Measurements from ENCODE around the gene SULT1C2.
"Not testable (repeated sequence)": the region's sequence is repeated elsewhere in the genome, so short reads cannot be mapped to it uniquely, and the experiment has no call there.

Gene SULT1C2

DNA sequence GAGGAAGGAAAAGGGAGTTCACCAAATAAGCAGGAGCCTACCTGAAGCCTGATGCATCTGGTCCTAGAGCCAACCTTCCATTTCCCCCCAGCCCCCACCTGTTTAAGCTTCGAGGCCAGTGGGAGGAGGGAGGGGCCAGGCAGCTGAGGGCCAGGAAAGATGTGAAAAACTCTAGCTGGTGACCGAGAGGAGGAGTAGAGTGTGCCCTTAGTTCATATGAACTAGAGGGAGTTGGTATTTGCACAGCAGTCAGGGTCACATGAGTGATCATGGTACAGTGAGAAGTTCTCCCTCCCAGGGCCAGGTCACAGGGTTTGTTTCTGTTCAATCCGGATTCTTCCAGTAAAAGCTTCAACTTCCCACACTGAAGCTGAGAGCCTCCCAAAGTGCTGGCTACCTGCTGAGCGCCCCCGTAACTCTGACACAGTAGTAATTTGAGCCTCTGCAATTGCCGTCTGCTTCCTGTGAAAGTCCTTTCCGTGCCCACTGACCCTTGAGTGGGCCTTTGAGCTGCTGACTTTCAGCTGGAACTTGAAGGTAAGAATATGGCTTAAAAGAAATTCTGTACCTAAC is at the start of gene SULT1C2:
Gene SULT1C2 (plus strand): TSS at position 362 of the 573 bp plus-strand sequence. CDS start 4,773 bp downstream, outside the sequence.
- DNase-seq (ENCODE audit: low read depth): no peak

DNA sequence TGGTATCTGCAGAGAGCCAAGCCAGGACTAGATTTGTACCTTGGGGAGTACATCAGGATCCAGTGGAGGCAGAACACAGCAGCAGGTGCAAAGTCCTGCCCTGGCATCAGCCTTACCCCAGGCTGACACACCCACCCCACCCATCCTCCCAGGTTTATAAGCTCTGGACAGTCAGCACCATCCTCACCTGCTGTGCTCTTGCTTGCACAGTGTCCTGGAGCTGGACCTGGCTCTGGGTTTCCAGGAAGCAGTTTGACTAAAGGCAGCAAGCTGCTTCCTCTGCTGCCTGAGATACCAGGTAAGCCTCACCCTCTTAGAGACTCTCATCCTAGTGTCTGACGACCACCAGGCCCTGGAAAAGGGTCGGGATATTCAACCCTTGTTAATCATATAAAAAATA is 48.9 kb upstream of the SULT1C2 start, which contains the start of gene SULT1C3:
Gene SULT1C3 (plus strand): TSS at position 183 of the 400 bp plus-strand sequence. CDS start 7,227 bp downstream, outside the sequence.
- no peak for DNase-seq (ENCODE audit: low read depth)

DNA sequence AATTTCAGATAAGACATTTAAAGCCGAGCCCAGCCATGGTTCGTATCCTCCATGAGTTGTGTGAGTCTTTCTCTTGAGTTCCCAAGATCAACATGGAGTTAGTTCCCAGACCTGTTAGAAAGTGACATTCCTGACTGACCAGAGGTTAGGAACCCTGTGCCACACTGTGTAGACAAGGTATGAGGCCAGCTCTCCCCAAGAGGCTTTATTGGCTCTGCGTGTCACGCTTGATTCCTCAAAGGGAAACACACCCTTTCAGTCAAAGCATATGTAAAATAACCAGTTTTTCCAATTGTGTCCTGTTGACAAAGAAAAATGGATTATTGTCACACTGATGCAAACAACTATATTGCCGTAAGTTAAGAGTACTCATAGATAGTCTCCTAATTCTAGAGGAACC is 47.7 kb upstream of the SULT1C2 start:
- DNase-seq (ENCODE audit: low read depth): no peak

DNA sequence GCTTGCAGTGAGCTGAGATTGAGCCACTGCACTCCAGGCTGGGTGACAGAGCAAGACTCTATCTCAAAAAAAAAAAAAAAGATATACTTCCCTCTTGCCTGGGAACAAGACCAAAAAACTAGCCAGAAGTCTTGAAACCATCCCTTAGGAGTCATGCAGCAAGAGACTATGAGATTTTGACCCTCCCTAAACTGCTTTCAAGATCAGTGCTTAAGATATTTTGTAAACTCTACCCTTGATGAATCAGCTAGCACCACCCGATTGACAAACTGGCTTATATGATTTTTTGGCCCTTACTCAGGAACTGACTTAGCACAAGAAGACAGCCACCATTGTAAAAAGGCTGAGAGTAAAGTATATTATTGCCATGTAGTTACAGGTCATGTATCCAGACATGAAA is 45.1 kb upstream of the SULT1C2 start:
- DNase-seq (ENCODE audit: low read depth): no peak

DNA sequence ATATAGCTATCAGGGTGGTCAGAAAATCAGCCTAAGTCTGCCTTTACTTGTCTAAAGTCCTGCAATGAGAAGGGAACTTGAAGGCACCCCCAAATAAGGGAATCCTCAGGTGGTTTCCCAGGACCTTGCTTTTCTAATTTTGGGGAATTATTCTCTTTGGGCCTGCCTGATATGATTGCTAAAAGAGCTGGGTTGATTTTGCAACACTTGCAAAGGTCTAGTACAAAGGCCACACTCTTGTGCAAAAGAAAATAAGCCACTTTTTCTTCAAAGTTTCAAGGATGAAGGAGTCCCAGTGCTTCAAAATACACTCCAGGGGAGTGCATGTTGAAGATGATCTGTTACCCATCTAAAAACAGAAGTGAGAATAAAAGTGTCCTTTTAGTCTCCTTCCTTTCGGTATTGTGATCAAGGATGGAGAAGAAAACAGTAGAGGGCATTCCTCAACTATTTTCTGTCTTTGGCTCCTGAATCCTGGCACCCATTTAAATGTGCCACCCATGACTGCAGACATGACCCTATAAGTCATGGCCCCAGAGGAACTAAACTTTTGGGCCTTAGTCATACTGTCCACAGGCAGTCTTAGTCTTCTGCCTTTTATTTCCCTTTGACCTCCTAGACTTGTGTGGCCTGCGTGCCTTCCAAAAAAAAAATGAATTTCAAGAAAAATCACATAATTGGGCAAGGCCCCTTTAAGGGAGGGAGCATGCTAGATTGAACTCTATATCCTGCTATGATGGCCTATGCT is 43.9 kb upstream of the SULT1C2 start:
- DNase-seq (ENCODE audit: low read depth): no peak

DNA sequence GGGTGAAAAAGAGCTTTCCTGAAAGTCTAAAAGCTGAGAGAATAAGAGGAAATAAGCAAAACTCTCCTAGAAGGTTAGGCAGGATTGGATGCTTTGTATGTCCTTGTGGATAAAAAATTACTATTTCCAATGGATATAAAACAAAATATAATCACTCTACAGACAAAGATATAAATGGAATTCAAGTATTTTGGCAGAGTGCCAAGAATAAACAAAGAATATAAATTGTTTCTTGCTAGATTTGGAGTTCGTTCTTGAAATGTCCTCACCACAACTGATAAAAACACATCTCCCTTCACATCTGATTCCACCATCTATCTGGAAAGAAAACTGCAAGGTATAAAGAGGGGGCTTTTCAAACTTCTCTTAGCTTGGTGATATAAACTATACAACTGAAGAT is 35.6 kb upstream of the SULT1C2 start:
- no peak for DNase-seq (ENCODE audit: low read depth)

DNA sequence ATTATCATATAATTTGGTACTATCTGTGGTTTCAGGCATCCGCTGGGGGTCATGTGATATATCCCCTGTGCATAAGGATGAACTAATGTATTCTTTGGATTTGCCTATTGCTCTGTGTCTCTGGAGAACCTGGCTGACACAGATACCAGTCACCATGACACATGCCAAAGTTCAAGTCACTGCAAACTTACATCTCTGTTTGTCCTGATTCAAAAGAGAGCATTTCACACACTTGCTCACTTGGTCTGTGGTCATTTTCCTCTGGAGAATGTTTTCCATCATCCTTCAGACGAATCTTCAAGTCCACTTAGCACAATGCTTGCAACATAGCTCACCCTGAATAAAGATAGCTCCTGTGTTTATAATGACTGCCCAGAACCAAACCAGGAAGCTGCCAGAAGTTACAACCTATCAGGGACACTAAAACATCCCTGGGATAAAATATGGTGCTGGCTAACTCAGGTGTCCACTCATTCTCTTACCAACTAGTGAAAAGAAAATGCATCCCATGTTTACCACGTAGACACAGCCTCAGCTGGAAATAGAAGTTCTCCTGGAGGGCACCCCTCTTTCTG is 30.9 kb upstream of the SULT1C2 start:
- DNase-seq (ENCODE audit: low read depth): no peak

DNA sequence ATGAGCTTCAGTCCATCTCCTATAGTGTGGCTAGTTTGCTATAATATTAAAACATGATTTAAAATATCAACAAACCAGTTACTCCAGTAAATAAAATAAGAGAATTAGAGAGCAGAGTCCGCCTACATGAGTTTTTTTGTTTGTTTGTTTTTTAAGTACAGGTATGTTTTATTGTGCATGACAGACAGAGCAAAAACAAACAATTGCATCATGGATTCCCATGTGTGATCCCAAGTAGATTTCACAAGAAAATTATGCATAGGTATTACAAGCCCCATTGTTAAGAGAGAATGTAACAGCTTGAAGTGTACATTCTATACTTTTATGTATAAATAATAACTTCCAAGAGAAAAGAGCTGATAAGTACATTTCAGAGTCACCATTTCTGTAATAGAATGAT is 27.9 kb upstream of the SULT1C2 start:
- no peak for DNase-seq (ENCODE audit: low read depth)

DNA sequence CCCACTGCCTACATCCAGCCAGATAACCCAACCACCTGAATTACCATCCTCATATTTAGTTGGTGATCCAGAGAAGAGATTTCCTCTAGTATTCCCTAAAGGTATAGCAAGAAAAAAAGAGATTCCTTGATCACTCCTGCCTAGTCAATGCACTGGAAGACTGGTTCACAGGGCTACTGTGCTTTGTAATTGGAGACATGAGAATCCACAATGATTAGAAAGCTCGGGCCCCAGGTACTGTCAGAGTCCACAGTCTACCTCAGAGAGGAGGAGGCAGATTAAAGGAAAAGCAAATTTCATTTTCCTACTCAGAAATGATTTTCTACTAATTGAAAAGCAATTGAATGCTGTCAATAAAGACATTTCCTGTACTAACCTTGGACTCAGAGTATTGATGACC is 26.7 kb upstream of the SULT1C2 start:
- no peak for DNase-seq (ENCODE audit: low read depth)

DNA sequence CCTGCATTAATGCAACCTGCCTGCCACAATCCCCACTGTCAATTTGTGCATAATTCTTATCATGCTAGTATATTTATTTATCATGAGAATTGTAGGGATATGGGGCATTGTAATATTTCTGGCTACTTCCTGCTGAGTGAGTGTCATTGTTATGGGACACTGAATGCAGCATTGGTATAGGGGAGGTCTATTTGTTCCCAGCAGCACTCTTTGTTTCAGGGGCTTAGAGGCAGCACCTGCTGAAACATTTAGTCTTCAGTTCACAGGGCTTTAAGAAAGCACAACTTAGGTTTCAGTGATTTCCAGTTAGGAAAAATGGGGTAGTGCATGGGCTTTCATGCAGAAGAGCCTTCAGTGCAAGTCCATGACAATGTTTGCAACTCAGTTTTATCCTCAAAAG is 25.3 kb upstream of the SULT1C2 start:
- DNase-seq (ENCODE audit: low read depth): no peak

DNA sequence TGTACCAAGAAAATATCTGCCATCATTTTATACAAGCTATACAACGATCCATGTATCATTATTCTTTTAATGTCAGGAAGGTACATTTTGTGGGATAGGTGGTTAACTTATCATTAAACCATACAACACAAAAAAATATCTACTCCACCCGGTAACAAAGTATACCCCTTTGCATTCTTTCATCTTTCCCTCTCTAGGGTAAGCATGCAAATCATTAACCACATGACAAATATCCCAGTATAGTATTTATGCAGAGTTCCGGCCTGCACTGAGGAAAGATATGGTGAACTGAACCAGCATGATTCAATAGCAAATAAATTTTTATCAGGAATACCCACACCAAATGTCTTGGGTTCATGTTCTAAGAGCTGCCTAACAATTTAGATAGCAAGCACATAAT is 22.5 kb upstream of the SULT1C2 start:
- DNase-seq (ENCODE audit: low read depth): no peak

DNA sequence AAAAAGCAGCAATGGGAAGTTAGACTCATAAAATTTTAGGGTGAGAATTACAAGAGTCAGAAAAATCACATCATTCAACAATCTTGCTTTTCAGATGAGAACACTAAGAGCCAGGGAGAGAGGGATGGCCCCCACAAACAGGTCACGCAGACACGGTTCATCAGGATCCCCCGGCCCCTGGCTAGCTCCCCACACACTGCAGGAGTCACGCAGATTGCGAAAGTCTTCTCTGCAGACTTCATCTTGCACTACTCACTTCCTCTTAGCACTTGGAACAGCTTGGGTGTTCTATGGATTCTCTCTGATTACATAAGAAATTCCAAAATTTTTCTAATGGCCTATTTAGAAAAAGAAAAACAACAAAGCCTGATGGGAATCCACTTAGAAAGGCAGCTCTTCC is 21.6 kb upstream of the SULT1C2 start:
- DNase-seq (ENCODE audit: low read depth): no peak

DNA sequence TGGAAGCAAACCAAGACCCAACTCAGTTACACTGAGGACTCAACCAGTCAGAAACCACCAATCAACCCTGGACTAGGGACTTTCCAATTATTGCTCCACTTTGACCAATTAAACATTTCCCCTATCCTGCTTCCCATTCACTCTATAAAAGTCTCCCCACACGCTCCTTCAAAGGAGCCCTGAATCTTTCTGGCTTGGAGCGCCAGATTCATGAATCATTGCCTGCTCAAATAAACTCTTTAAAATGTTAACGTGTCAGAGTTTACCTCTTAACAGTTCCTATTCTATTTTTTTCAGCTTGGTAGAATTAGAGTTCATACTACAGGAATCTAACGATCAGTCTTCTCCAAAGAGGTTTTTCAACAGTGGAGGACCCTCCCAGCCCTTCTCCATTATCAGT is 20.7 kb upstream of the SULT1C2 start:
- no peak for DNase-seq (ENCODE audit: low read depth)

DNA sequence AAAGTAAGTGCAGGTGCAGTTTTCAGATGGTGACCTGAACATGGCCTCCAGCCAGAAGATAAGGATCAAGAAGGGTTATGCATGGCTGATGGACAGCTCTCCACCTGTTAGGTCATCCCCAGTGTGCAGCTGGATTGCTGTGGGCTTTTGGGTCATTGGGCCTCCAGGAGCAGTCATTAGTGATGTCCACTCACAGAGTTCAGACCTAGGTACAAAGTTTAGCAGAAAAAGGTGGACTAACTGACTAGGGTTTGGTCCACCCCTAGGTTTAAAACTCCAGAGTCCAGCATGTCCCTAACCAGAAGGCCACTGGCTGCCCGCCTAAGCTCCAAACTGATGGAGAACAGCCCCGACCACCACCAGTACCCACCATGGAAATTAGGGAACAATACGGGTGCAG is 18.3 kb upstream of the SULT1C2 start:
- no peak for DNase-seq (ENCODE audit: low read depth)

DNA sequence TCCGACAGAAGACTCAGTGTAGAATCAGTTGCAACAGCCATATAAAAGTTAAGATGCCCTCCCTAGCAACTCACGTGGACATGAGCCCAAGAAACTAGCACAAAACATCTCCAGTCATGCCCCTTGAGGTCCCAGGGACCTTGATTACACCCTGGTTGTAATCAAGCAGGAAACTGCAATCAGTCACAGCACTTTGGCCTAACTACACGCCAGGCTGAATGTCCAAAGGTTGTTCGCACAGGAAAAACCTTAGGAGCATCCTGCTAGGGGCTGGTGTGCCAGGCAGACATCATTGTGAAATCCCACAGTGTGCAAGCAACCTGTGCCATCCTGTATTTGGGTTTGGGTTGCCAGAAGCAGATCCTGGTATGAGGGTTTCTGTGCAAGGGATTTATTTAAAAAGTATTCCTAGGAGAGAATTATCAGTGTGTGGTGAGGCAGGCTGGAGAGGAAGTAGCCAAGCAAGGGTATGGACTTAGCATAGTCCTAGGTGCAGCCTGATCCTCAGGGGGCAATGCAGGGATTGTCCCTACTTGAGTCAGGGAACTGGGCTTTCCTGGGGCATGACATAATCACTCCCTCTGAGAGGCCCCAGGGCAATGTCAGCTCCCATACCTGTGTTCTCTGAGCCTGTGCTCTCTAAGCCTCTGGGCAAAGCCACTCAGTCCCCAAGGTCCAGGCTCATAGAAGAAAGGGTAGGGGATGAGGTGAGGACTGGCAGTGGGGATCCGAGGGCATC is 17.8 kb upstream of the SULT1C2 start:
- DNase-seq (ENCODE audit: low read depth): no peak

DNA sequence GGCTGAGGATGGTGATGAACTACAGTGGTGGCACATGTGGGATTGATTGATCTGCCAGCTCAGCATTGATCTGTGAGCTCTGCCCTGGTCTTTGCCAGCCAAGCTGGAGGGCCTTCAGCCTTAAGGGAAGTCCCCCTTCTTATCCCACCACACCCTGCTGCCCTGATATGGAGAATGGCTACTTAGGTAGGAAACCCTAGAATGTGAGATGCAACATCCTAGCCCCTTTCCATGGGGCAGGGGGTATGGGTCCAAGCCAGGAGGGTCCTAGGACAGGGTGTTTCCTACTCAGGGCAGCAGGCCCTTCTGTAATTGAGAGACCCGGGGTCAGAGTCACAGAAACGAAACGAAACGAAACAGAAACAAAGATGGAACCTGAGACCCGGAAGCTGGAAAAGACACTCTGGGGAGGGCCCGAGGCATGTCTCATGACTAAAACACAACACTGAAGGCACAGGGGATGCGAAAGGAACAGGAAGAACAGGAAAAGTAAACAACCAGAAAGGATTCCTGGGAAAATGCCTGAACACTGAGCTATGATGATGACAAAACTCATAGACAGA is 16.9 kb upstream of the SULT1C2 start:
- no peak for DNase-seq (ENCODE audit: low read depth)

DNA sequence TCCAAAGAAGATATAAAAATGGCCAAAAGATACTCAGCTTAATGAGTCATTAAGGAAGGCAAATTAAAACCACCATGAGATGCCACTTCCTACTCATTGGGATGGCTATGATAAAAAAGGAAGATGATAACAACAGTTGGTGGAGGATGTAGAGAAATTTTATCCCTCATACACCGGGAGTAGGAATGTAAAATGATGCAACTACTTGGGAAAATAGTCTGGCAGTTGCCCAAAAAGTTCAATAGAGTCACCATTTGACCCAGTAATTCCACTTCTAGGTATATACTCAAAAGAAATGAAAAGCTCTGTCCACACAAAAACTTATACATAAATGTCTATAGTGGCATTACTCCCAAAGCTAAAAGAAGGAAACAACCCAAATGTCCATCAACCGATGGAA is 10.1 kb upstream of the SULT1C2 start:
- no peak for DNase-seq (ENCODE audit: low read depth)

DNA sequence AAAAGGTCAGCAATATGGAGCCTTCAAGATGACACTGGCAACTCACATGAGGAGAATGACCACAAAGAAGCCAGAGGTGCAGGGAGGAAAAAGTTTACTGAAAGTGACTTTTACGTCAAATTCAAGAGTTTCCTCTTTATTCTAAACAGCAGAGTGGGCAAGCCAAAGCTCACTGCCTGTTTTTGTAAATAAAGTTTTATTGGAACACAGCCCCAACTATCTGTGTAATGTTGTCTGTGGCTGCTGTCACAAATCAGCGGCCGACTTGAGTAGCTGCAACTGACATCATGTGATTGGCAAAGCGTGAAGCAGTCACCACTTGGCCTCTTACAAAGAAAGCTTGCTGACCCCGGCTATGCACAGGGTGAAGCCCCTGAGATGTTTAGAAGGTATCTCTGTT is 9.2 kb upstream of the SULT1C2 start:
- no peak for DNase-seq (ENCODE audit: low read depth)

DNA sequence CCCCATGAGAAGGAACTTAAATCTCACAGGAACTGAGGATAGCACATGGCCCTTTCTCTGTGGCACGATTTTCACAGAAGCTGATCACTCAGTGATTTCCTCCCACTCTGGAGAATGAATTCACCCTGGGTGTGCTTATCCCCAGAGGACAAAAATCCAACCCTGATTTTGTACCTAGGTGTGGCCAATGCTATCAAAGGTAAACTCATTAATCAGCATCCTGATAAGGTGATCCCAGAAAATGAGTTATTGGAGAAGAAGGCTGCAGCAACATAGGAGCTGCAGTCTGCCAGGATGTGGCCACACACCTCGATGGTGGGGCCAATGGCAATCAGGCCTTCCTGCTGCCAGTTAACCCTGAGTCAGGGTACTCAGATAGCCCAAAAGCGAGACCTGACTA is 8.2 kb upstream of the SULT1C2 start:
- no peak for DNase-seq (ENCODE audit: low read depth)

DNA sequence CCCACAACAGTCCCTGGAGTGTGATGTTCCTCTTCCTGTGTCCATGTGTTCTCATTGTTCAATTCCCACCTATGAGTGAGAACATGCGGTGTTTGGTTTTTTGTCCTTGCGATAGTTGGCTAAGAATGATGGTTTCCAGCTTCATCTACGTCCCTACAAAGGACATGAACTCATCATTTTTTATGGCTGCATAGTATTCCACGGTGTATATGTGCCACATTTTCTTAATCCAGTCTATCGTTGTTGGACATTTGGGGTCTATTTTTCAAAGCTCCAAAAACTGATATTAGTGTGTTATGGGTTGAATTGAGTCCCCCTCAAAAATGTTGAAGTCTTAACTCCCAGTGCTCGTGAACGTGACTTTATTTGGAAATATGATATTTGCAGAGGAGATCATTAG is 4.1 kb upstream of the SULT1C2 start:
- DNase-seq (ENCODE audit: low read depth): not testable (repeated sequence)

DNA sequence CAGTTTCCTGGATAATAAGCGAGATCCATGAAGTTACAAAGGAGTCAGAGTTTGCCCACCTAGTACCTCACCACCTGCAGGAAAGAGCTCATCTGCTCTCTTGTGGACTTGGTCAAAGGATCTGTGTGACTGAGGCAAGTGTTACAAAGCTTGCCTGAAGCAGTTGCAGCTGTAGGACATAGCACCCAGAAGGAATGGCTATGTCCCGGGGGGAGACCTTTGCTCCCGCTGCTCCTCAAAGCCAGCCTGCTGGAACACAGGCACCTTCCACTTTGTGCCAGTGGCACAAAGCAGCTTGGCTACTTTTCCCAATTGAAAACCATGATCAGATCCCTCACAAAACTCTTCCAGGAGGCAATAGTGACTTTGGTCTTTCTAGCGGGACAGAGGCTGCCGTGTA is 3.1 kb upstream of the SULT1C2 start:
- DNase-seq (ENCODE audit: low read depth): no peak

DNA sequence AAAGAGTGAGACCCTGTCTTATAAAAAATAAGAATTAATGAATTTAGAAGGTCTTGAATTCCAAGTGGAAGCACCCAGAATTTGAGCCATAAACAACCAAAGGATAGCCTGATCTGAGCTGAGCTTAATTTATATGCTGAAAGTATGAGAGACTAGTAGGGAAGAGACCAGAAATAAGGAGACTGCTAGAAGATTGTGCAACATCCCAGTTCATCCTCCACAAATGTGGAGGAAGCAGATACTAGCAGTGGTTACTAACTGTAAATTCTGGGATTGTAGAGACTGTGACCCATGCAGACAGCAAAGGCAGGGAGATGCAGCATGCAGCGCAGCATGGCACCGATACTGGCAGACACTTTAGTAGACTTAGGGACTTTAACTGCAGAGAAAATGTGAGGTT is 1.5 kb upstream of the SULT1C2 start:
- DNase-seq (ENCODE audit: low read depth): no peak

DNA sequence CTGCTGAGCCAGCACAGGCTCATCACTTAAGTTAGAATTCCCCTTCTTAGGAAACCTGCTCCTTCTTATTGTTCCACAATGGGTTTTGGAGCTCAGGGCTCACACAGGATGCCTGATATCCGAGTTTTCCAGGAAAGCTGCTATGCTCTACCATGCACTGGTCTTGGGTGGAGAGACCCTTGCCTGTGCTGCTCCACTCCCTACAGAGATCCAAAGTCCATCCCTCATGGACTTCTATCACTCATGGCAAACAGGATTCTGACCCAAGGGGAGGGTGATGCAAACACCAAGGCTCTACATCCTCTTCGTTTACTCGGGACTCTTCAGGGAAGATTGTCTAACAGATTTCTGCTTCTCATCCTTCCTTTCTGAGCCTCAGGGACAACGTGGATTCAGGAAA is 5.2 kb downstream of the SULT1C2 start:
- no peak for DNase-seq (ENCODE audit: low read depth)
